K562 (cell line): ENCODE data around the gene BCL2L15. TPM values are rescaled to one million over a fixed set of nuclear protein-coding genes. Genes with fewer than 3 reads are reported as not detected.
A peak's percentile ranks its signal among the peaks of the same experiment; 100 is the strongest.

Experiments
- ATAC-seq: fragments of 200-7000 bp; cut with Tn5 transposase; 3 replicates; pipeline ENCODE4 v1.9.1; 2020; ENCODE audit warnings: moderate library complexity
- BruUV-seq: library from RNA; stranded (reverse); fragments of 400-500 nt; replicated peaks from 2 replicates; lab custom pipeline; 2021; lab: Mats Ljungman, UMichigan
- CTCF ChIA-PET: fragments of 300-600 bp; formaldehyde crosslinking; extraction: SDS; loops from one replicate; lab custom pipeline; 2021; ENCODE audit warnings: low intra/inter-chr PET ratio; lab: Yijun Ruan, JAX
- POLR2A ChIA-PET: fragments of 300-600, 350-650 bp; sonication (Branson Sonifier 250); formaldehyde crosslinking; extraction: SDS; loops from one replicate; lab custom pipeline; 2021; ENCODE audit warnings: antibody characterized with exemption, inconsistent platforms; lab: Yijun Ruan, JAX
- DNase-seq, 4 experiments: peaks; one replicate each; pipeline versions ENCODE4 v3.0.0 to v3.0.0-alpha.2; 2011 to 2018; ENCODE audit warnings: low spot score in 3 of 4, mixed read lengths in 3 of 4; ENCODE audit errors: extremely low read depth in 1 of 4
- FAIRE-seq: peaks from 2 replicates; lab custom pipeline; 2011; peaks lifted over from hg19 to GRCh38; lab: Jason Lieb, UNC
- H2AFZ ChIP-seq: 2 replicates; pipeline ENCODE4 v1.6.0; 2011; ENCODE audit warnings: low read depth, low read length, control low read depth, inconsistent platforms
- H3K27ac ChIP-seq: fragments of 200-600 bp; 3 replicates; pipeline ENCODE4 v1.8.0; 2011; ENCODE audit warnings: low read depth, mild to moderate bottlenecking, control low read depth, inconsistent platforms, low read length, moderate library complexity, mixed read lengths; ENCODE audit errors: extremely low read depth
- H3K27me3 ChIP-seq, 2 experiments: fragments of 300-600 bp in 1 of 2; 2 replicates in 1 of 2; 3 replicates in 1 of 2; pipeline versions ENCODE4 v1.6.0 to v1.8.0; 2011; ENCODE audit warnings: inconsistent platforms in 2 of 2, low read length in 2 of 2, mild to moderate bottlenecking in 1 of 2, mixed read lengths in 1 of 2, moderate library complexity in 1 of 2; ENCODE audit not compliant: control insufficient read depth in 2 of 2, insufficient read depth in 2 of 2
- H3K36me3 ChIP-seq: fragments of 300-600 bp; 3 replicates; pipeline ENCODE4 v1.8.0; 2011; ENCODE audit warnings: mild to moderate bottlenecking, low read length, inconsistent platforms; ENCODE audit not compliant: control insufficient read depth, insufficient read depth
- H3K4me1 ChIP-seq, 2 experiments: fragments of 200-600 bp in 1 of 2; replicated peaks in 1 of 2; 2 replicates in 1 of 2; 3 replicates in 1 of 2; pipeline versions ENCODE4 v1.5.1 to v1.8.0; 2011; ENCODE audit warnings: inconsistent platforms in 2 of 2, low read length in 2 of 2, mild to moderate bottlenecking in 1 of 2, mixed read lengths in 1 of 2, moderate library complexity in 1 of 2; ENCODE audit not compliant: control insufficient read depth in 2 of 2, insufficient read depth in 2 of 2
- H3K4me2 ChIP-seq: 2 replicates; pipeline ENCODE4 v1.6.1; 2011; ENCODE audit warnings: low read length, control low read depth, inconsistent platforms, mixed read lengths; ENCODE audit not compliant: insufficient read depth
- H3K4me3 ChIP-seq: fragments of 200-600 bp; sonication (generic), shearing (Covaris generic); 2 replicates; pipeline ENCODE4 v1.5.1; 2016; ENCODE audit warnings: control low read depth, inconsistent platforms
- H3K79me2 ChIP-seq: fragments of 200-600 bp; 3 replicates; pipeline ENCODE4 v1.8.0; 2011; ENCODE audit warnings: low read length, inconsistent platforms; ENCODE audit not compliant: control insufficient read depth, insufficient read depth
- H3K9ac ChIP-seq, 2 experiments: 2 replicates each; pipeline versions ENCODE4 v1.6.0 to v1.6.1; 2011; ENCODE audit warnings: low read depth in 2 of 2, low read length in 2 of 2, control low read depth in 1 of 2, inconsistent platforms in 1 of 2, mild to moderate bottlenecking in 1 of 2, mixed read lengths in 1 of 2; ENCODE audit not compliant: insufficient read depth in 1 of 2
- H3K9me1 ChIP-seq: one replicate; pipeline ENCODE4 v1.6.0; 2011; ENCODE audit warnings: inconsistent platforms, mild to moderate bottlenecking, low read length, moderate library complexity; ENCODE audit not compliant: control insufficient read depth, insufficient read depth
- H3K9me3 ChIP-seq: replicated peaks from 2 replicates; pipeline ENCODE4 v1.5.1; 2011; ENCODE audit warnings: low read depth, low read length, inconsistent platforms; ENCODE audit not compliant: control insufficient read depth, insufficient read depth
- H4K20me1 ChIP-seq: replicated peaks from 2 replicates; pipeline ENCODE4 v1.6.1; 2011; ENCODE audit warnings: low read length, inconsistent platforms, mixed read lengths; ENCODE audit not compliant: control insufficient read depth, insufficient read depth
- ARID1B ChIP-seq: fragments of 450-650 bp; IDR thresholded peaks from 2 replicates; pipeline ENCODE4 v1.6.1; 2016; ENCODE audit warnings: antibody characterized with exemption, mild to moderate bottlenecking, inconsistent platforms
- FOSL1 ChIP-seq: fragments of 200-800 bp; sonication (Bioruptor generic); conservative IDR thresholded peaks from 2 replicates; pipeline ENCODE4 v1.6.1; 2016; ENCODE audit warnings: missing genetic modification characterization, missing compliant biosample characterization
- HDAC8 ChIP-seq: fragments of 450-650 bp; IDR thresholded peaks from 2 replicates; pipeline ENCODE4 v1.6.1; 2016; ENCODE audit warnings: mild to moderate bottlenecking, missing genetic modification characterization, moderate library complexity, missing compliant biosample characterization
- HLTF ChIP-seq: fragments of 450-650 bp; IDR thresholded peaks from 2 replicates; pipeline ENCODE4 v1.6.1; 2016
- RFX1 ChIP-seq: fragments of 450-650 bp; IDR thresholded peaks from 2 replicates; pipeline ENCODE4 v1.6.1; 2016; ENCODE audit warnings: mild to moderate bottlenecking, moderate library complexity
- SPI1 ChIP-seq: IDR thresholded peaks from 2 replicates; pipeline ENCODE4 v1.6.1; 2011; ENCODE audit warnings: low read depth, low read length, control low read depth, borderline replicate concordance
- XRCC3 ChIP-seq: fragments of 450-650 bp; IDR thresholded peaks from 2 replicates; pipeline ENCODE4 v1.6.1; 2017; ENCODE audit warnings: mild to moderate bottlenecking, moderate library complexity
- ZBTB11 ChIP-seq, 3 experiments: fragments of 200-800 bp in 1 of 3; fragments of 250-450 bp in 1 of 3; fragments of 450-650 bp in 1 of 3; sonication (Bioruptor Pico) in 1 of 3; sonication (Bioruptor generic) in 1 of 3; formaldehyde crosslinking in 1 of 3; IDR thresholded peaks; 2 replicates each; pipeline versions ENCODE4 v1.6.1 to v1.8.0; 2016 to 2022; ENCODE audit warnings: mild to moderate bottlenecking in 2 of 3, missing genetic modification characterization in 2 of 3, missing compliant biosample characterization in 1 of 3, moderate library complexity in 1 of 3
- ZFP1 ChIP-seq: fragments of 450-650 bp; formaldehyde crosslinking; IDR thresholded peaks from 2 replicates; pipeline ENCODE4 v1.4.0; 2020; ENCODE audit warnings: mild to moderate bottlenecking, mixed read lengths
- ZNF165 ChIP-seq: fragments of 250-450 bp; sonication (Bioruptor Pico); IDR thresholded peaks from 2 replicates; pipeline ENCODE4 v1.4.0; 2020; ENCODE audit warnings: borderline replicate concordance
- ZNF197 ChIP-seq: fragments of 200-800 bp; sonication (Bioruptor generic); IDR thresholded peaks from 2 replicates; pipeline ENCODE4 v1.6.1; 2016; ENCODE audit warnings: low read depth, missing genetic modification characterization, missing compliant biosample characterization
- ZNF586 ChIP-seq: fragments of 450-650 bp; formaldehyde crosslinking; conservative IDR thresholded peaks from 2 replicates; pipeline ENCODE4 v1.4.0; 2020; ENCODE audit warnings: mild to moderate bottlenecking, moderate library complexity
- ZNF75A ChIP-seq: fragments of 450-650 bp; formaldehyde crosslinking; IDR thresholded peaks from 2 replicates; pipeline ENCODE4 v1.4.0; 2020; ENCODE audit warnings: mild to moderate bottlenecking
- WGBS: fragments of 100-300 bp; shearing (Covaris generic); methylation state at CpG from one replicate; pipeline ENCODE4 v1.1.6; 2016; ENCODE audit warnings: low coverage, mixed read lengths; ENCODE audit not compliant: insufficient coverage; ENCODE audit errors: missing lambda C conversion rate; 5-methylcytosine and 5-hydroxymethylcytosine counted together
- in situ Hi-C: fragments of 300-500 bp; cut with MboI; formaldehyde crosslinking; loops from 4 replicates; pipeline ENCODE4 v1.15.0; 2018; ENCODE audit warnings: inconsistent platforms, mixed read lengths
- intact Hi-C: fragments of 100-400 bp; cut with micrococcal nuclease; formaldehyde crosslinking; loops from 2 replicates; pipeline ENCODE4 v1.14.2; 2022
- polyA plus RNA-seq, 8 experiments: library from polyadenylated mRNA; depleted of rRNA in 4 of 8; stranded (reverse) in 5 of 8; unstranded in 3 of 8; fragments of >200 nt; fragmentation: Nextera tagmentation in 2 of 8; fragmentation: Illumina TruSeq in 1 of 8; extraction: Ambion mirVana in 2 of 8; extraction: Trizol in 1 of 8; gene quantifications; 2 replicates each; pipeline versions ENCODE4 v1.2.1 to v1.2.3, GENCODE V29; 2011 to 2014; ENCODE audit warnings: inconsistent platforms in 1 of 8, missing spikeins in 1 of 8
- total RNA-seq, 7 experiments: library from RNA; depleted of rRNA in 6 of 7; stranded (reverse); fragments of >200 nt in 6 of 7; fragmentation: Illumina TruSeq in 2 of 7; extraction: Trizol in 2 of 7; gene quantifications; 2 replicates each; pipeline versions ENCODE4 v1.2.1 to v1.2.3, GENCODE V29; 2011 to 2021; ENCODE audit warnings: low replicate concordance in 1 of 7

BCL2L15 gene
- total and polyA plus RNA-seq, 9 of the 15 experiments (the other 6 are each of a cell fraction or from before 2014, with no cell fraction given), result 0.06 to 0.42 (median 0.28) TPM; not detected in 1

- TF ChIP-seq ZBTB11 (CRISPR knock-in tag; IDR thresholded peaks at IDR 0.05), result 0 out of 6 replicates have a peak, but pooled peaks of 1 of the 3 experiments have one; percentile 17
- TF ChIP-seq FOSL1 (tag), result peak; percentile 87
Measured at GRCh38 chr1:113868387-113869083, 18.8 kb downstream of the BCL2L15 start (continued).

GRCh38 chr1:113861641-113862040, 25.7 kb downstream of the BCL2L15 start:
- Histone ChIP-seq H4K20me1 (no peaks in the 10 kb centered on the region), H2AFZ (no peak overlapping the region), H3K36me3 (no peaks in the 10 kb centered on the region), H3K4me3 (no peak overlapping the region), H3K27ac (no peak overlapping the region), H3K4me2 (no peak overlapping the region), H3K27me3 (no peaks in the 10 kb centered on the region), H3K9me1 (no peaks in the 10 kb centered on the region), H3K4me1 (peaks cover 4 to 13% of the 10 kb centered on the region in 2 experiments; a peak in 3 of 5 replicates), H3K9ac (no peak overlapping the region), H3K9me3 (no peaks in the 10 kb centered on the region), H3K79me2 (no peaks in the 10 kb centered on the region)
- ATAC-seq (no peak), FAIRE-seq (no peak), DNase-seq (no peak)
- ChIA-PET CTCF (no interaction called here), POLR2A (interaction anchor here (0.6 to 1.6 kb wide), 3 partner anchors 14 to 49 kb away, joined by 3 to 4 read pairs (median 3); partner anchors contain the start of gene RSBN1)
- no TSS peak for BruUV-seq
- WGBS, result 64% methylated on average over 5 of the region's 5 CpGs
- in situ Hi-C loops (no loop called here), intact Hi-C loops (no loop called here)
- TF ChIP-seq ZNF197 (CRISPR knock-in tag) (no peak), ZNF586 (CRISPR knock-in tag) (no peak), SPI1 (peak; percentile 44; the same call in 1 of the 2 replicates), ARID1B (no peak), XRCC3 (no peak), ZNF165 (CRISPR knock-in tag) (no peak), HDAC8 (no peak), HLTF (no peak), ZNF75A (CRISPR knock-in tag) (no peak), ZFP1 (CRISPR knock-in tag) (peak; percentile 61; the same call in 1 of the 2 replicates), RFX1 (no peak)
